ENCODE measurements around the gene KCNG4. TPM values are rescaled to one million over a fixed set of nuclear protein-coding genes. Genes with fewer than 3 reads are reported as not detected.

Gene KCNG4
- total RNA-seq, 1 experiment from 2014 or later, result not detected

DNA sequence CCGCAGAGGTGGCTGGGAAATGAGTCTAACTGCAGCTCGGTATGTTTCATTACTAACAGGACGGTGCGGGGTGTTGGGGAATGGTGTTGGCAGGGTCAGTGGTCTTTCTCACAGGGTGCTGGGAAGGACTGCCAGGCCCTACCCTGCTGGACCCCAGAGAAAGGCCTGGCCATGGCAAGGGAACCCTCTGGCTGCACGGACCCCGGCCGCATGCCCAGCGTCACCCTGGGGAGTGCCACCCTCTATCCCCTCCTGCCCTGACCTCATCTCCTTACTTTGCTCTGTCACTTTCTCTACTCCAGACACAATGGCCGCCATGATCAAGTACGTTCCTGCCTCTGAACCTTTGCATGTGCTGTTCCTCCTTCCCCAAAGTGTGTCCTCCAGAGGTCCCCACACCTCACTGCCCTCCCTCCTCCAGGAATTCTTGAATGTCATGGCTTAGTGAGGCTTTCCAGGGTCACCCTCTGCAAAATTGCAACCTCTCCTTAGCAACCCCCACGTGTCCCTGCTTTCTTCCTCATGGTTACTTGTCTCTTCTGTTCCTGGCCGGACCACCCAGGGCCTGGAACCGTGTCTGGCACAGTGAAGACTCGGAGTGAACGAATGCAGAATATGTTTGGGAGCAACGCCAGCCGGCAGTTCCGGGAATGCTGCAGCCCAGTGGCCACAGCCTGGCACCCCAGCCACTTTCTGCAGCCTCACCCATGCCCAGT, 33.7 kb downstream of the KCNG4 start:
- Histone ChIP-seq H3K9me3 (ENCODE audit: control insufficient read depth in 1 of 2, insufficient read depth in 1 of 2, low read depth in 1 of 2, low read length in 2 of 2) (no peaks in the 10 kb centered on the region), H3K4me1 (ENCODE audit: control insufficient read depth in 1 of 2, insufficient read depth in 2 of 2, low read length in 2 of 2) (no peaks in the 10 kb centered on the region), H3K27me3 (ENCODE audit: insufficient read depth, low read length) (no peaks in the 10 kb centered on the region), H3K79me2 (ENCODE audit: insufficient read depth, low read length) (no peaks in the 10 kb centered on the region), H3K4me2 (ENCODE audit: low read length) (no peak overlapping the region), H3K9me2 (ENCODE audit: insufficient read depth) (no peaks in the 10 kb centered on the region), H2AFZ (ENCODE audit: low read depth, low read length, poor library complexity, severe bottlenecking) (no peak overlapping the region), H3K27ac (ENCODE audit: low read depth, low read length) (no peak overlapping the region), H3K36me3 (ENCODE audit: control insufficient read depth in 1 of 2, insufficient read depth in 2 of 2, low read length in 2 of 2) (no peaks in the 10 kb centered on the region), H3K9ac (ENCODE audit: low read length) (no peak overlapping the region), H4K20me1 (ENCODE audit: insufficient read depth) (no peaks in the 10 kb centered on the region), H3K4me3 (replicated peaks in 1 of 2; ENCODE audit: low read depth in 1 of 2, low read length in 2 of 2) (no peak overlapping the region)
- ChIA-PET POLR2A (no interaction called here), CTCF (no interaction called here), RAD21 (ENCODE audit: low non-redundant PET in 1 of 2, low total read pairs in 2 of 2, uncharacterized antibody in 2 of 2, unreplicated experiment in 2 of 2) (no interaction called here)
- no peak for DNase-seq (ENCODE audit: low read depth, low spot score)
- TF ChIP-seq RAD21 (IDR thresholded peaks at IDR 0.05; ENCODE audit: low read depth) (no peak), ZNF274 (IDR thresholded peaks at IDR 0.05; ENCODE audit: low read depth, low read length) (no peak), YY1 (IDR thresholded peaks at IDR 0.05; ENCODE audit: extremely low read depth, insufficient replicate concordance, low read depth, low read length) (no peak), SRF (IDR thresholded peaks at IDR 0.05; ENCODE audit: low read depth) (no peak), POLR2A (IDR thresholded peaks at IDR 0.05; ENCODE audit: borderline replicate concordance, extremely low read depth, insufficient read depth, insufficient read length) (no peak), ELF1 (IDR thresholded peaks at IDR 0.05; ENCODE audit: borderline replicate concordance, low read depth) (no peak), EZH2 (IDR thresholded peaks at IDR 0.05) (no peak), CBX3 (IDR thresholded peaks at IDR 0.05; ENCODE audit: low read depth) (no peak), SIN3A (IDR thresholded peaks at IDR 0.05; ENCODE audit: low read depth) (no peak), SP1 (IDR thresholded peaks at IDR 0.05; ENCODE audit: low read depth) (no peak), FOSL1 (IDR thresholded peaks at IDR 0.05; ENCODE audit: low read depth) (no peak), ZFX (IDR thresholded peaks at IDR 0.05) (no peak), JUND (IDR thresholded peaks at IDR 0.05) (no peak)
- TF ChIP-seq, protein P1, sequence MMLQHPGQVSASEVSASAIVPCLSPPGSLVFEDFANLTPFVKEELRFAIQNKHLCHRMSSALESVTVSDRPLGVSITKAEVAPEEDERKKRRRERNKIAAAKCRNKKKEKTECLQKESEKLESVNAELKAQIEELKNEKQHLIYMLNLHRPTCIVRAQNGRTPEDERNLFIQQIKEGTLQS (IDR thresholded peaks at IDR 0.05), result no peak
- TF ChIP-seq, protein P2, sequence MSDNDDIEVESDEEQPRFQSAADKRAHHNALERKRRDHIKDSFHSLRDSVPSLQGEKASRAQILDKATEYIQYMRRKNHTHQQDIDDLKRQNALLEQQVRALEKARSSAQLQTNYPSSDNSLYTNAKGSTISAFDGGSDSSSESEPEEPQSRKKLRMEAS (IDR thresholded peaks at IDR 0.05), result no peak
- TF ChIP-seq, protein P3, sequence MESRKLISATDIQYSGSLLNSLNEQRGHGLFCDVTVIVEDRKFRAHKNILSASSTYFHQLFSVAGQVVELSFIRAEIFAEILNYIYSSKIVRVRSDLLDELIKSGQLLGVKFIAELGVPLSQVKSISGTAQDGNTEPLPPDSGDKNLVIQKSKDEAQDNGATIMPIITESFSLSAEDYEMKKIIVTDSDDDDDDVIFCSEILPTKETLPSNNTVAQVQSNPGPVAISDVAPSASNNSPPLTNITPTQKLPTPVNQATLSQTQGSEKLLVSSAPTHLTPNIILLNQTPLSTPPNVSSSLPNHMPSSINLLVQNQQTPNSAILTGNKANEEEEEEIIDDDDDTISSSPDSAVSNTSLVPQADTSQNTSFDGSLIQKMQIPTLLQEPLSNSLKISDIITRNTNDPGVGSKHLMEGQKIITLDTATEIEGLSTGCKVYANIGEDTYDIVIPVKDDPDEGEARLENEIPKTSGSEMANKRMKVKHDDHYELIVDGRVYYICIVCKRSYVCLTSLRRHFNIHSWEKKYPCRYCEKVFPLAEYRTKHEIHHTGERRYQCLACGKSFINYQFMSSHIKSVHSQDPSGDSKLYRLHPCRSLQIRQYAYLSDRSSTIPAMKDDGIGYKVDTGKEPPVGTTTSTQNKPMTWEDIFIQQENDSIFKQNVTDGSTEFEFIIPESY (IDR thresholded peaks at IDR 0.05; ENCODE audit: extremely low read depth, insufficient replicate concordance, low read length), result no peak
- TF ChIP-seq, protein P4, sequence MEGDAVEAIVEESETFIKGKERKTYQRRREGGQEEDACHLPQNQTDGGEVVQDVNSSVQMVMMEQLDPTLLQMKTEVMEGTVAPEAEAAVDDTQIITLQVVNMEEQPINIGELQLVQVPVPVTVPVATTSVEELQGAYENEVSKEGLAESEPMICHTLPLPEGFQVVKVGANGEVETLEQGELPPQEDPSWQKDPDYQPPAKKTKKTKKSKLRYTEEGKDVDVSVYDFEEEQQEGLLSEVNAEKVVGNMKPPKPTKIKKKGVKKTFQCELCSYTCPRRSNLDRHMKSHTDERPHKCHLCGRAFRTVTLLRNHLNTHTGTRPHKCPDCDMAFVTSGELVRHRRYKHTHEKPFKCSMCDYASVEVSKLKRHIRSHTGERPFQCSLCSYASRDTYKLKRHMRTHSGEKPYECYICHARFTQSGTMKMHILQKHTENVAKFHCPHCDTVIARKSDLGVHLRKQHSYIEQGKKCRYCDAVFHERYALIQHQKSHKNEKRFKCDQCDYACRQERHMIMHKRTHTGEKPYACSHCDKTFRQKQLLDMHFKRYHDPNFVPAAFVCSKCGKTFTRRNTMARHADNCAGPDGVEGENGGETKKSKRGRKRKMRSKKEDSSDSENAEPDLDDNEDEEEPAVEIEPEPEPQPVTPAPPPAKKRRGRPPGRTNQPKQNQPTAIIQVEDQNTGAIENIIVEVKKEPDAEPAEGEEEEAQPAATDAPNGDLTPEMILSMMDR (IDR thresholded peaks at IDR 0.05 in 2 of 3, conservative IDR thresholded peaks at IDR 0.05 in 1 of 3; ENCODE audit: borderline replicate concordance in 1 of 3, insufficient read depth in 1 of 3, low read depth in 2 of 3, low read length in 2 of 3), result no peak
- TF ChIP-seq, protein P5, sequence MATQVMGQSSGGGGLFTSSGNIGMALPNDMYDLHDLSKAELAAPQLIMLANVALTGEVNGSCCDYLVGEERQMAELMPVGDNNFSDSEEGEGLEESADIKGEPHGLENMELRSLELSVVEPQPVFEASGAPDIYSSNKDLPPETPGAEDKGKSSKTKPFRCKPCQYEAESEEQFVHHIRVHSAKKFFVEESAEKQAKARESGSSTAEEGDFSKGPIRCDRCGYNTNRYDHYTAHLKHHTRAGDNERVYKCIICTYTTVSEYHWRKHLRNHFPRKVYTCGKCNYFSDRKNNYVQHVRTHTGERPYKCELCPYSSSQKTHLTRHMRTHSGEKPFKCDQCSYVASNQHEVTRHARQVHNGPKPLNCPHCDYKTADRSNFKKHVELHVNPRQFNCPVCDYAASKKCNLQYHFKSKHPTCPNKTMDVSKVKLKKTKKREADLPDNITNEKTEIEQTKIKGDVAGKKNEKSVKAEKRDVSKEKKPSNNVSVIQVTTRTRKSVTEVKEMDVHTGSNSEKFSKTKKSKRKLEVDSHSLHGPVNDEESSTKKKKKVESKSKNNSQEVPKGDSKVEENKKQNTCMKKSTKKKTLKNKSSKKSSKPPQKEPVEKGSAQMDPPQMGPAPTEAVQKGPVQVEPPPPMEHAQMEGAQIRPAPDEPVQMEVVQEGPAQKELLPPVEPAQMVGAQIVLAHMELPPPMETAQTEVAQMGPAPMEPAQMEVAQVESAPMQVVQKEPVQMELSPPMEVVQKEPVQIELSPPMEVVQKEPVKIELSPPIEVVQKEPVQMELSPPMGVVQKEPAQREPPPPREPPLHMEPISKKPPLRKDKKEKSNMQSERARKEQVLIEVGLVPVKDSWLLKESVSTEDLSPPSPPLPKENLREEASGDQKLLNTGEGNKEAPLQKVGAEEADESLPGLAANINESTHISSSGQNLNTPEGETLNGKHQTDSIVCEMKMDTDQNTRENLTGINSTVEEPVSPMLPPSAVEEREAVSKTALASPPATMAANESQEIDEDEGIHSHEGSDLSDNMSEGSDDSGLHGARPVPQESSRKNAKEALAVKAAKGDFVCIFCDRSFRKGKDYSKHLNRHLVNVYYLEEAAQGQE (IDR thresholded peaks at IDR 0.05; ENCODE audit: low read depth), result no peak
- no peak for ATAC-seq
- BruUV-seq (replicated peaks), result no TSS peak
- intact Hi-C loops (cut with micrococcal nuclease), result no loop called here

All from HCT116 (cell line).